WTC11 (cell line): Measurements from ENCODE around the gene PCNX3. TPM values are rescaled to one million over a fixed set of nuclear protein-coding genes. Genes with fewer than 3 reads are reported as not detected.

Experiments used
- ATAC-seq: fragments of 200-7000 bp; cut with Tn5 transposase; 2 replicates; pipeline ENCODE4 v1.10.0; 2021; ENCODE audit warnings: mild to moderate bottlenecking, moderate library complexity
- CTCF ChIA-PET: fragments of 300-600 bp; sonication (Branson Sonifier 250); formaldehyde crosslinking; loops from one replicate; lab custom pipeline; 2021; ENCODE audit warnings: antibody characterized with exemption; lab: Charles Lee
- POLR2A ChIA-PET: fragments of 350-600 bp; sonication (Branson Sonifier 250); formaldehyde crosslinking; loops from one replicate; lab custom pipeline; 2021; ENCODE audit warnings: antibody characterized with exemption; lab: Charles Lee
- DNase-seq: peaks from one replicate; pipeline ENCODE4 v3.0.0; 2021; ENCODE audit warnings: low spot score
- H3K27ac Mint-ChIP-seq: 2 replicates; pipeline ENCODE4 v1.8.0; 2021; ENCODE audit warnings: mixed read lengths
- H3K27me3 Mint-ChIP-seq: 2 replicates; pipeline ENCODE4 v1.8.0; 2021; ENCODE audit warnings: low read depth, mild to moderate bottlenecking, moderate library complexity, mixed read lengths
- H3K36me3 Mint-ChIP-seq: 2 replicates; pipeline ENCODE4 v1.8.0; 2021; ENCODE audit warnings: mixed read lengths
- H3K4me1 Mint-ChIP-seq: 2 replicates; pipeline ENCODE4 v1.8.0; 2022; ENCODE audit warnings: mixed read lengths
- H3K4me3 Mint-ChIP-seq: 2 replicates; pipeline ENCODE4 v1.8.0; 2021; ENCODE audit warnings: mild to moderate bottlenecking, moderate library complexity, mixed read lengths
- H3K9me3 Mint-ChIP-seq: 2 replicates; pipeline ENCODE4 v1.8.0; 2021; ENCODE audit warnings: mixed read lengths
- FOXJ3 ChIP-seq: sonication (generic); formaldehyde crosslinking; IDR thresholded peaks from 2 replicates; pipeline ENCODE4 v1.9.0; 2021; ENCODE audit warnings: missing genetic modification reagents, mild to moderate bottlenecking, borderline replicate concordance
- GRHL2 ChIP-seq: fragments of 250-450 bp; sonication (Bioruptor Pico); IDR thresholded peaks from 2 replicates; pipeline ENCODE4 v1.8.0; 2022; ENCODE audit warnings: mild to moderate bottlenecking, moderate library complexity; ENCODE audit not compliant: insufficient replicate concordance, severe bottlenecking
- GTF2I ChIP-seq: fragments of 250-450 bp; sonication (Bioruptor Pico); conservative IDR thresholded peaks from 2 replicates; pipeline ENCODE4 v1.4.0; 2021; ENCODE audit warnings: mild to moderate bottlenecking
- JAZF1 ChIP-seq: fragments of 250-450 bp; sonication (Bioruptor Pico); IDR thresholded peaks from 2 replicates; pipeline ENCODE4 v1.9.0; 2021; ENCODE audit warnings: moderate library complexity, mild to moderate bottlenecking, inconsistent platforms
- NFATC4 ChIP-seq: fragments of 250-450 bp; sonication (Bioruptor Pico); IDR thresholded peaks from 2 replicates; pipeline ENCODE4 v1.9.0; 2021; ENCODE audit warnings: mild to moderate bottlenecking
- NFE2L1 ChIP-seq: sonication (generic); formaldehyde crosslinking; IDR thresholded peaks from 2 replicates; pipeline ENCODE4 v1.8.1; 2023; ENCODE audit warnings: missing genetic modification reagents
- NR1H2 ChIP-seq: sonication (generic); formaldehyde crosslinking; IDR thresholded peaks from 2 replicates; pipeline ENCODE4 v1.9.0; 2021; ENCODE audit warnings: mild to moderate bottlenecking, moderate library complexity, missing genetic modification reagents
- RORB ChIP-seq: fragments of 250-450 bp; sonication (Bioruptor Pico); IDR thresholded peaks from 2 replicates; pipeline ENCODE4 v1.9.0; 2021; ENCODE audit warnings: mild to moderate bottlenecking
- SMAD3 ChIP-seq: sonication (generic); formaldehyde crosslinking; IDR thresholded peaks from 2 replicates; pipeline ENCODE4 v1.8.0; 2022; ENCODE audit warnings: missing genetic modification reagents, mild to moderate bottlenecking, borderline replicate concordance
- SMAD4 ChIP-seq: sonication (generic); formaldehyde crosslinking; IDR thresholded peaks from 2 replicates; pipeline ENCODE4 v1.8.0; 2022; ENCODE audit warnings: mild to moderate bottlenecking, missing genetic modification reagents
- TEAD1 ChIP-seq: sonication (generic); formaldehyde crosslinking; IDR thresholded peaks from 2 replicates; pipeline ENCODE4 v1.8.0; 2022; ENCODE audit warnings: mild to moderate bottlenecking, missing genetic modification reagents
- TEAD4 ChIP-seq: sonication (generic); formaldehyde crosslinking; IDR thresholded peaks from 2 replicates; pipeline ENCODE4 v1.8.0; 2022; ENCODE audit warnings: mild to moderate bottlenecking, missing genetic modification reagents
- TP53 ChIP-seq: sonication (generic); formaldehyde crosslinking; IDR thresholded peaks from 2 replicates; pipeline ENCODE4 v1.8.1; 2023; ENCODE audit warnings: mild to moderate bottlenecking, missing genetic modification reagents
- ZNF263 ChIP-seq: sonication (generic); formaldehyde crosslinking; IDR thresholded peaks from 2 replicates; pipeline ENCODE4 v1.8.1; 2022; ENCODE audit warnings: low read depth, mild to moderate bottlenecking, moderate library complexity, missing genetic modification reagents
- total RNA-seq: library from RNA; stranded (reverse); gene quantifications from 3 replicates; pipeline ENCODE4 v1.2.3, GENCODE V29; 2021
- TF ChIP-seq, protein P1 (sequence below): sonication (generic); formaldehyde crosslinking; IDR thresholded peaks from 2 replicates; pipeline ENCODE4 v1.8.1; 2023; ENCODE audit warnings: mild to moderate bottlenecking, missing genetic modification reagents
- TF ChIP-seq, protein P2 (sequence below): sonication (generic); formaldehyde crosslinking; IDR thresholded peaks from 2 replicates; pipeline ENCODE4 v1.8.1; 2022; ENCODE audit warnings: mild to moderate bottlenecking, moderate library complexity, missing genetic modification reagents
- TF ChIP-seq, protein P3 (sequence below): sonication (generic); formaldehyde crosslinking; IDR thresholded peaks from 2 replicates; pipeline ENCODE4 v1.8.1; 2022; ENCODE audit warnings: missing genetic modification reagents, borderline replicate concordance
- TF ChIP-seq, protein P4 (sequence below): sonication (generic); formaldehyde crosslinking; IDR thresholded peaks from 2 replicates; pipeline ENCODE4 v1.8.0; 2022; ENCODE audit warnings: mild to moderate bottlenecking, missing genetic modification reagents

Gene PCNX3
- total RNA-seq, 1 experiment from 2014 or later, result 51.6 TPM

DNA sequence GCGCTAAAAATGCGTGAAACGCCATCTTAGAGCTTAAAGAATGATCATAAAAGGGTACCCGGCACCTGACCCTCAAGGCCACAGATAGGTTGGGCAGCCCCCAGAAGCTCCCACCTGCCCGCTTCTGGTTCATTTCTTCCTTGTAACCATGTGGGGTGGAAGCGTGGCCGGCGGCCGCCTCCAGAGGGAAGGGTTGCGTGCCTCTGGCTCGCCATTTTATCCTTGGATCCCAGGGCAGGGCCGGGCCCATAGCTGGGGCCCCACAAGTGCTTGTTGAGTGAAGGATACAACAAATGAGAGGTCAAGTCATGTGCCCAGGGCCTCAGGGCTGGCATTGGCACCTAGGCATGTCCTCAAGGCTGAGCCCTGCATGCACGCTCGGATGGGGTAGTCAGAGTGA lies 5.9 kb downstream of the PCNX3 start:
- ATAC-seq (no peak), DNase-seq (no peak)
- Mint-ChIP-seq H3K36me3 (peaks cover 25% of the 10 kb centered on the region), H3K27me3 (no peaks in the 10 kb centered on the region), H3K27ac (peak overlapping the region; percentile 87; the same call in 1 of the 2 replicates), H3K9me3 (no peaks in the 10 kb centered on the region), H3K4me3 (no peak overlapping the region), H3K4me1 (peaks cover 5% of the 10 kb centered on the region)
- ChIA-PET POLR2A (no interaction called here), CTCF (no interaction called here)
- TF ChIP-seq NFE2L1 (CRISPR knock-in tag) (no peak), GTF2I (CRISPR knock-in tag) (no peak)
- TF ChIP-seq, all 79 proteins: peak for 0

DNA sequence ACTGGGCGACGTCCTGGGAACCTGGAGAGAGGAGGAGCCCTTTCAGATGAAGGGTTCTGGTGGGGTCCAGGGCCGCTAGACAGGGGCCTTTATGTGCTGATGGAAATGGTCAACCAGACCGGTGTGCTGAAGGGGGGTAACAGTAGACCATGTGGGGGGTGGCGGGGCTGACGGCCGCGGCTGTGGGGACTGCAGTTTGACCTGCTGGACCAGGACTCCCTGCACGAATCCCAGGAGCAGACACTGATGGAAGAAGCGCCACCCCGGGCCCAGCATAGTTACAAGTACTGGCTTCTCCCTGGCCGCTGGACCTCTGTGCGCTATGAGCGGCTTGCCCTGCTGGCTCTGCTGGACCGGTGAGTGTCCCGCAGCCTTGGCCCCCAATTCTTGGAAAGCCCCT lies 6.4 kb downstream of the PCNX3 start:
- Mint-ChIP-seq H3K27ac (0 out of 2 replicates have a peak overlapping the region, but pooled peaks have one; percentile 87), H3K27me3 (no peaks in the 10 kb centered on the region), H3K9me3 (no peaks in the 10 kb centered on the region), H3K36me3 (peaks cover 23% of the 10 kb centered on the region), H3K4me1 (no peaks in the 10 kb centered on the region; the same call in 1 of the 2 replicates), H3K4me3 (no peak overlapping the region)
- no peak for ATAC-seq
- CTCF ChIA-PET, result no interaction called here
- TF ChIP-seq SMAD4, result no peak
- no peak for TF ChIP-seq NFATC4 (CRISPR knock-in tag)
- TF ChIP-seq NR1H2 (CRISPR knock-in tag), result no peak
- no peak for TF ChIP-seq GRHL2 (CRISPR knock-in tag)
- TF ChIP-seq SMAD3 (CRISPR knock-in tag), result no peak
- no peak for TF ChIP-seq RORB (CRISPR knock-in tag)
- TF ChIP-seq TEAD1 (CRISPR knock-in tag), result no peak
- TF ChIP-seq JAZF1 (CRISPR knock-in tag), result no peak
- TF ChIP-seq ZNF263 (CRISPR knock-in tag), result no peak
- TF ChIP-seq, protein P1, sequence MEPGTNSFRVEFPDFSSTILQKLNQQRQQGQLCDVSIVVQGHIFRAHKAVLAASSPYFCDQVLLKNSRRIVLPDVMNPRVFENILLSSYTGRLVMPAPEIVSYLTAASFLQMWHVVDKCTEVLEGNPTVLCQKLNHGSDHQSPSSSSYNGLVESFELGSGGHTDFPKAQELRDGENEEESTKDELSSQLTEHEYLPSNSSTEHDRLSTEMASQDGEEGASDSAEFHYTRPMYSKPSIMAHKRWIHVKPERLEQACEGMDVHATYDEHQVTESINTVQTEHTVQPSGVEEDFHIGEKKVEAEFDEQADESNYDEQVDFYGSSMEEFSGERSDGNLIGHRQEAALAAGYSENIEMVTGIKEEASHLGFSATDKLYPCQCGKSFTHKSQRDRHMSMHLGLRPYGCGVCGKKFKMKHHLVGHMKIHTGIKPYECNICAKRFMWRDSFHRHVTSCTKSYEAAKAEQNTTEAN (CRISPR knock-in tag), result no peak
- TF ChIP-seq TEAD4 (CRISPR knock-in tag), result no peak
- POLR2A ChIA-PET, result no interaction called here
- DNase-seq, result no peak

DNA sequence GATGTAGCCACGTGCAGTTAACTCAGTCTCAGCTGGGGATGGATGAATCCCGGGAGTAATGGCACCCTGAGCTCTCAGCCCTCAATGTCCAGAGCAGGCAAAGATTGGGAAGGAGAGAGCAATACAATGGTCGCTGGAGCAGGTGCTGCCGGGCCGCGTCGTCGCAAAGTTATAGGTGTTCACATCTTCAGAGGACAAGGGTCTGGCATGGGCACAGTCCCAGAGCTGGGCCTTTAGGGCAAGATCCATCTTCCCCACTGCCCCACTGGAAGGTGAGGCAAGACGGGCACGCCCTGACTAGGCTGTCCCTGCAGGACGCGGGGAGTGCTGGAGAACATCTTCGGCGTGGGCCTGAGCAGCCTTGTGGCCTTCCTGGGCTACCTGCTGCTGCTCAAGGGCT lies 7.6 kb downstream of the PCNX3 start:
- DNase-seq (no peak), ATAC-seq (no peak)
- ChIA-PET POLR2A (no interaction called here), CTCF (interaction anchor here (1.7 kb wide), 1 partner anchor 15 kb away, joined by 5 read pairs; the partner anchor contains the start of gene SIPA1)
- TF ChIP-seq, protein P2, sequence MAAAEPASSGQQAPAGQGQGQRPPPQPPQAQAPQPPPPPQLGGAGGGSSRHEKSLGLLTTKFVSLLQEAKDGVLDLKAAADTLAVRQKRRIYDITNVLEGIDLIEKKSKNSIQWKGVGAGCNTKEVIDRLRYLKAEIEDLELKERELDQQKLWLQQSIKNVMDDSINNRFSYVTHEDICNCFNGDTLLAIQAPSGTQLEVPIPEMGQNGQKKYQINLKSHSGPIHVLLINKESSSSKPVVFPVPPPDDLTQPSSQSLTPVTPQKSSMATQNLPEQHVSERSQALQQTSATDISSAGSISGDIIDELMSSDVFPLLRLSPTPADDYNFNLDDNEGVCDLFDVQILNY (CRISPR knock-in tag), result no peak
- TF ChIP-seq NR1H2 (CRISPR knock-in tag), result no peak
- no peak for TF ChIP-seq TP53 (CRISPR knock-in tag)
- TF ChIP-seq, protein P3, sequence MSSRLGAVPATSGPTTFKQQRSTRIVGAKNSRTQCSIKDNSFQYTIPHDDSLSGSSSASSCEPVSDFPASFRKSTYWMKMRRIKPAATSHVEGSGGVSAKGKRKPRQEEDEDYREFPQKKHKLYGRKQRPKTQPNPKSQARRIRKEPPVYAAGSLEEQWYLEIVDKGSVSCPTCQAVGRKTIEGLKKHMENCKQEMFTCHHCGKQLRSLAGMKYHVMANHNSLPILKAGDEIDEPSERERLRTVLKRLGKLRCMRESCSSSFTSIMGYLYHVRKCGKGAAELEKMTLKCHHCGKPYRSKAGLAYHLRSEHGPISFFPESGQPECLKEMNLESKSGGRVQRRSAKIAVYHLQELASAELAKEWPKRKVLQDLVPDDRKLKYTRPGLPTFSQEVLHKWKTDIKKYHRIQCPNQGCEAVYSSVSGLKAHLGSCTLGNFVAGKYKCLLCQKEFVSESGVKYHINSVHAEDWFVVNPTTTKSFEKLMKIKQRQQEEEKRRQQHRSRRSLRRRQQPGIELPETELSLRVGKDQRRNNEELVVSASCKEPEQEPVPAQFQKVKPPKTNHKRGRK (CRISPR knock-in tag), result no peak
- TF ChIP-seq FOXJ3 (CRISPR knock-in tag), result no peak
- TF ChIP-seq, protein P4, sequence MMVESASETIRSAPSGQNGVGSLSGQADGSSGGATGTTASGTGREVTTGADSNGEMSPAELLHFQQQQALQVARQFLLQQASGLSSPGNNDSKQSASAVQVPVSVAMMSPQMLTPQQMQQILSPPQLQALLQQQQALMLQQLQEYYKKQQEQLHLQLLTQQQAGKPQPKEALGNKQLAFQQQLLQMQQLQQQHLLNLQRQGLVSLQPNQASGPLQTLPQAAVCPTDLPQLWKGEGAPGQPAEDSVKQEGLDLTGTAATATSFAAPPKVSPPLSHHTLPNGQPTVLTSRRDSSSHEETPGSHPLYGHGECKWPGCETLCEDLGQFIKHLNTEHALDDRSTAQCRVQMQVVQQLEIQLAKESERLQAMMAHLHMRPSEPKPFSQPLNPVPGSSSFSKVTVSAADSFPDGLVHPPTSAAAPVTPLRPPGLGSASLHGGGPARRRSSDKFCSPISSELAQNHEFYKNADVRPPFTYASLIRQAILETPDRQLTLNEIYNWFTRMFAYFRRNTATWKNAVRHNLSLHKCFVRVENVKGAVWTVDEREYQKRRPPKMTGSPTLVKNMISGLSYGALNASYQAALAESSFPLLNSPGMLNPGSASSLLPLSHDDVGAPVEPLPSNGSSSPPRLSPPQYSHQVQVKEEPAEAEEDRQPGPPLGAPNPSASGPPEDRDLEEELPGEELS (CRISPR knock-in tag), result no peak
- H3K4me3 Mint-ChIP-seq, result no peak overlapping the region
- no peaks in the 10 kb centered on the region for H3K27me3 Mint-ChIP-seq
- H3K36me3 Mint-ChIP-seq, result peaks cover 25% of the 10 kb centered on the region
- no peaks in the 10 kb centered on the region for H3K4me1 Mint-ChIP-seq
- H3K27ac Mint-ChIP-seq, result no peak overlapping the region
- H3K9me3 Mint-ChIP-seq, result no peaks in the 10 kb centered on the region
